WTC11 (cell line): Measurements from ENCODE around the gene TMEM207.

Source experiments
- CTCF ChIP-seq: fragments of 200-600 bp; IDR thresholded peaks from 2 replicates; pipeline ENCODE4 v1.8.0; 2022; ENCODE audit warnings: antibody characterized with exemption
- ERG ChIP-seq: fragments of 250-450 bp; sonication (Bioruptor Pico); IDR thresholded peaks from 2 replicates; pipeline ENCODE4 v1.8.0; 2021; ENCODE audit warnings: mild to moderate bottlenecking
- GRHL2 ChIP-seq: fragments of 250-450 bp; sonication (Bioruptor Pico); IDR thresholded peaks from 2 replicates; pipeline ENCODE4 v1.8.0; 2022; ENCODE audit warnings: mild to moderate bottlenecking, moderate library complexity; ENCODE audit not compliant: insufficient replicate concordance, severe bottlenecking
- IRF1 ChIP-seq: sonication (generic); formaldehyde crosslinking; IDR thresholded peaks from 2 replicates; pipeline ENCODE4 v1.8.0; 2023; ENCODE audit warnings: missing genetic modification reagents
- IRF2 ChIP-seq: sonication (generic); formaldehyde crosslinking; IDR thresholded peaks from 2 replicates; pipeline ENCODE4 v1.8.0; 2022; ENCODE audit warnings: low read depth, missing genetic modification reagents, borderline replicate concordance
- NFYB ChIP-seq: sonication (generic); formaldehyde crosslinking; conservative IDR thresholded peaks from 2 replicates; pipeline ENCODE4 v1.8.0; 2022; ENCODE audit warnings: low read depth, missing genetic modification reagents
- SP1 ChIP-seq: sonication (generic); formaldehyde crosslinking; conservative IDR thresholded peaks from 2 replicates; pipeline ENCODE4 v1.8.1; 2022; ENCODE audit warnings: missing genetic modification reagents
- TCF7 ChIP-seq: sonication (generic); formaldehyde crosslinking; IDR thresholded peaks from 2 replicates; pipeline ENCODE4 v1.8.0; 2022; ENCODE audit warnings: mild to moderate bottlenecking, low read depth, missing genetic modification reagents, moderate library complexity
- ZBTB43 ChIP-seq: sonication (generic); formaldehyde crosslinking; IDR thresholded peaks from 2 replicates; pipeline ENCODE4 v1.8.1; 2023; ENCODE audit warnings: mild to moderate bottlenecking, missing genetic modification reagents
- ZNF425 ChIP-seq: fragments of 250-450 bp; sonication (Bioruptor Pico); conservative IDR thresholded peaks from 2 replicates; pipeline ENCODE4 v1.9.0; 2021; ENCODE audit warnings: mild to moderate bottlenecking
- TF ChIP-seq, protein P1 (sequence below): sonication (generic); formaldehyde crosslinking; IDR thresholded peaks from 2 replicates; pipeline ENCODE4 v1.8.0; 2022; ENCODE audit warnings: mild to moderate bottlenecking, missing genetic modification reagents
- TF ChIP-seq, protein P2 (sequence below): sonication (generic); formaldehyde crosslinking; IDR thresholded peaks from 2 replicates; pipeline ENCODE4 v1.8.1; 2023; ENCODE audit warnings: mild to moderate bottlenecking, missing genetic modification reagents, moderate library complexity

DNA sequence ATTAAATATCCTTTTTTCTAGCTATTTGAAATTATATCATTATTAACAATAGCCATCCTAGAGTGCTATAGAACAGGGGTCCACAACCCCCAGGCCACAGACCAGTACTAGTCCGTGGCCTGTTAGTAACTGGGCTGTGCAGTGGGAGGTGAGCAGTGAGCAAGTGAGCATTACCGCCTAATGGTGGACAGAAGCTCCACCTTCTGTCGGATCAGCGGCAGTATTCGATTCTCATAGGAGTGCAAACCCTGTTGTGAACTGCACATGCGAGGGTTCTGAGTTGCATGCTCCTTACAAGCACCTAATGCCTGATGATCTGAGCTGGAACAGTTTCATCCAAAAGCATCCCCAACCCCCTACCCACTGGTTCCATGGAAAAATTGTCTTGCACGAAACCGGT, 50.0 kb downstream of the TMEM207 start:
- TF ChIP-seq CTCF, result no peak
- TF ChIP-seq, protein P1, sequence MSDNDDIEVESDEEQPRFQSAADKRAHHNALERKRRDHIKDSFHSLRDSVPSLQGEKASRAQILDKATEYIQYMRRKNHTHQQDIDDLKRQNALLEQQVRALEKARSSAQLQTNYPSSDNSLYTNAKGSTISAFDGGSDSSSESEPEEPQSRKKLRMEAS (CRISPR knock-in tag), result no peak
- TF ChIP-seq ZNF425, result no peak
- TF ChIP-seq ZBTB43 (CRISPR knock-in tag), result no peak
- TF ChIP-seq TCF7 (CRISPR knock-in tag), result no peak
- no peak for TF ChIP-seq IRF2 (CRISPR knock-in tag)
- no peak for TF ChIP-seq GRHL2
- no peak for TF ChIP-seq NFYB (CRISPR knock-in tag)
- no peak for TF ChIP-seq ERG
- no peak for TF ChIP-seq SP1
- TF ChIP-seq, protein P2, sequence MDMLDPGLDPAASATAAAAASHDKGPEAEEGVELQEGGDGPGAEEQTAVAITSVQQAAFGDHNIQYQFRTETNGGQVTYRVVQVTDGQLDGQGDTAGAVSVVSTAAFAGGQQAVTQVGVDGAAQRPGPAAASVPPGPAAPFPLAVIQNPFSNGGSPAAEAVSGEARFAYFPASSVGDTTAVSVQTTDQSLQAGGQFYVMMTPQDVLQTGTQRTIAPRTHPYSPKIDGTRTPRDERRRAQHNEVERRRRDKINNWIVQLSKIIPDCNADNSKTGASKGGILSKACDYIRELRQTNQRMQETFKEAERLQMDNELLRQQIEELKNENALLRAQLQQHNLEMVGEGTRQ (CRISPR knock-in tag), result no peak
- no peak for TF ChIP-seq IRF1 (CRISPR knock-in tag)
